ENCODE results near the gene LPIN1. TPM values are rescaled to one million over a fixed set of nuclear protein-coding genes. Genes with fewer than 3 reads are reported as not detected.

LPIN1 gene
- total and polyA plus RNA-seq, 2 of the 8 experiments (the other 6 are each of a cell fraction or from before 2014, with no cell fraction given): 4.3 to 9.8 TPM

DNA sequence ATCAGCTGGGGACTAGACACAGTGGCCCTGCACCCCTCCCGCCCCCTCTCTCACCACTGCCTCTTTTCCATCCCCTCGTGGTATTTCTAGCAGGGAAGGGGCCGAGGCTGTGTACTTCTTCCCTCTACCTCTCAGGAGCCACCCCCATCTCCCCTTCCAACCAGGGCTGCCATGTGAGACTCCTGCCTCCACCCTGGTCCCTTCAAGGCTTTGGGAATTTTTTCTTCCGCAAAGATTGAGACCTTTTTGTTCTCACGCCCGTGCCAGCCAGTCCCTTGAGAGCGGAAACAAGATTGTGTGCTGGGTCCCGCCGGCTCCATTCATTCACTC is 39.1 kb downstream of the LPIN1 start (continued):
- no peak for TF ChIP-seq KDM4A (IDR thresholded peaks at IDR 0.05; ENCODE audit: low read depth, low read length, severe bottlenecking)
- no peak for TF ChIP-seq POLR2A (IDR thresholded peaks at IDR 0.05; ENCODE audit: control extremely low read depth in 1 of 2, low read depth in 2 of 2, low read length in 2 of 2)
- TF ChIP-seq SP1 (IDR thresholded peaks at IDR 0.05; ENCODE audit: low read depth, low read length): no peak

Data from H1 (cell line).